Measurements from ENCODE around the gene SLC7A9.
"Not testable (repeated sequence)": the region's sequence is repeated elsewhere in the genome, so short reads cannot be mapped to it uniquely, and the experiment has no call there.

SLC7A9 gene

DNA sequence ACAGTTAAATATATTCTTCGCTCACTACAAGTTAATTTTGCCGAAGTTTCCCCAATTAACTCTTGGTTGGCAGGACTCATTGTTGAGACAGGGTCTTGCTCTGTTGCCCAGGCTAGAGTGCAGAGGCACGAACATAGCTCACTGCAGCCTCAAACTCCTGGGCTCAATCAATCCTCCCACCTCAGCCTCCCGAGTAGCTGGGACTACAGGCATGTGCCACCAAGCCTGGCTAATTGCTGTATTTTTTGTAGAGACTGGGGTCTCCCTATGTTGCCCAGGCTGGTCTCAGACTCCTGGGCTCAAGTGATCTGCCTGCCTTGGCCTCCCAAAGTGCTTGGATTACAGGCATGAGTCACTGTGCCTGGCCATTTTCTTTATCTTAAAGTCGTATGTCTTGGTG, 15.7 kb upstream of the SLC7A9 start:
- not testable (repeated sequence) for DNase-seq

DNA sequence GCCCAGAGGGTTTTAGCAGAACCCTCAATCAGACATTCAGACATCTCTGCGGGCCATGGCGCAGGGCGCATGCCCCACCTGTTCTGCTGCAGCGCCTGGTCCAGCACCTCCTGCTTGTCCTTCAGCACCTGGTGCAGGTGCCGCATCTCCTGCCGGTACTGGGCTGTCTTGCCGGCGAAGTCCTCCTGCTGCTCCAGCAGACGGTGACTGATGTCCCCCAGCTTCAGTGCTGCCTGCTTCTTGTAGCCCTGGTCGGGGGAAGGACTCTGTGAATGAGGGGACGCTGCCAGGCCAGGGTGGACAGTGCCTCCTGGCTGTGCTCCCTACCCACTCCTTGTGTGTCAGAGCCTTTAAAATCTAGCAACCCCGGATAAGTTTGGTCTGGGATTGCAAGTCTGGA, 12.2 kb upstream of the SLC7A9 start:
- no peak for DNase-seq

DNA sequence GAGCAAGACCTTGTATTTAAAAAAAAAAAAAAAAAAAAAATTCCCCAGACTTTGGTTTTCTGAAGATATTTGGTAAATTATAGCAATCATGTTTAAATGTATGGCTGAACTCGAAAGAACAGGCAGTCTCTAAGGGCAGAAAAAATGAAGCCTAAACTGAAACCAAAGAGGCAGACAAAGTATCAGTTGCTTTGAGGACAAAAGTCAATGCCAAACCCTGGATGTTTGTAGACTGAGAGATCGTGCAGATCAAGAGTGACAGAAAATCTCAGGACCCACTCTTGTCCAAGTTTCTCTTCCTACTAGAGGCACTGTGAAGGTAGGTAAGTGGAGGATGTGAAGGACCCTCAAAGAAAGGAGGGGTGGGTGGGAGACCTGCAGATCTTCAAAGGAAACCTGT, 11.1 kb upstream of the SLC7A9 start:
- no peak for DNase-seq

- no peak for DNase-seq
Observed at GRCh38 chr19:32879741-32880140, 10.2 kb upstream of the SLC7A9 start.

- no peak for DNase-seq
Observed at GRCh38 chr19:32878988-32879387, 9.4 kb upstream of the SLC7A9 start.

GRCh38 chr19:32877977-32878745, 8.6 kb upstream of the SLC7A9 start:
- no peak for DNase-seq

DNA sequence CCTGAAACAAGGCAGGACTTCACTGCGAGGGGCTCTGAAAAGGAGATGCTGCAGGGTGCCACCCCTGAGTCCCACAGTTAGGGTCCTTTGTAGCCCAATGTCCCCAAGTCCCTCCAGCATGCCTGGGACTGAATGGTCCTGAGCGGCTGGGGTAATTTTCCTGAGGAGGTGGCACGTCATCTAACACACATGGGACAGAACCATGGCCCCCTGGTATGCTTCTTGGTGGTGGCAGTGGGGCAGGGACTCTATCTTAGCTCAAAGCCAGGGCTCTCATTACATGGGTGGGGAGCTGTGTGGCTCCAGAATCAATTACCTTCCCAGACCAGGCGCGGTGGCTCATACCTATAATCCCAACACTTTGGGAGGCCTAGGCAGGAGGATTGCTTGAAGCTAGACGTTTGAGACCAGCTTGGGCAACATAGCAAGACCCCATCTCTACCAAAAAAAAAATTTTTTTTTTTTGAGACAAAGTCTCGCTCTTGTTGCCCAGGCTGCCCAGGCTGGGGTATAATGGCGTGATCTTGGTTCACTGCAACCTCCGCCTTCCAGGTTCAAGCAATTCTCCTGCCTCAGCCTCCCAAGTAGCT, 7.9 kb upstream of the SLC7A9 start:
- DNase-seq = no peak

- DNase-seq = no peak
Observed at GRCh38 chr19:32876919-32877285, 7.3 kb upstream of the SLC7A9 start.

- no peak for DNase-seq
Observed at GRCh38 chr19:32876236-32876918, 6.8 kb upstream of the SLC7A9 start.

DNA sequence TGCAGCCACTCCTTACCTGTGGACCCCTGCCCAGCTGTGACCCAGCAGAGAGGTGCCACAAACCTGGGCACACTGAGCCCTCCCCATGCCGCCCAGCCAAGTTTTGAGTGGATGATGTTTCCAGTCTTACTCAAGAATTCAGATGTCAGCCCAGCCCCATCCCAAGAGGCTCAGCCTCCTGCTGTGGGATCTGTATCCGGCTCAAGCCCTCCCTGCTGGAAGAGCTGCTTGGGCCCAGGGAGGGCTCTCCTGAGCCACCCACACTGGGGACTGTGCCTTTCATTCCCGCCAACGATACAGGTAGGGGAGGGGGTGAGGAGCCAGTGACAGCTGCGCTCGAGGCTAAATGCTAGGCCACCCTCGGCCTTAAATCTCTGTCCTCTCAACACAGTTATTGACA, 5.9 kb upstream of the SLC7A9 start:
- DNase-seq = no peak

- no peak for DNase-seq
Observed at GRCh38 chr19:32874605-32875004, 5.0 kb upstream of the SLC7A9 start.

DNA sequence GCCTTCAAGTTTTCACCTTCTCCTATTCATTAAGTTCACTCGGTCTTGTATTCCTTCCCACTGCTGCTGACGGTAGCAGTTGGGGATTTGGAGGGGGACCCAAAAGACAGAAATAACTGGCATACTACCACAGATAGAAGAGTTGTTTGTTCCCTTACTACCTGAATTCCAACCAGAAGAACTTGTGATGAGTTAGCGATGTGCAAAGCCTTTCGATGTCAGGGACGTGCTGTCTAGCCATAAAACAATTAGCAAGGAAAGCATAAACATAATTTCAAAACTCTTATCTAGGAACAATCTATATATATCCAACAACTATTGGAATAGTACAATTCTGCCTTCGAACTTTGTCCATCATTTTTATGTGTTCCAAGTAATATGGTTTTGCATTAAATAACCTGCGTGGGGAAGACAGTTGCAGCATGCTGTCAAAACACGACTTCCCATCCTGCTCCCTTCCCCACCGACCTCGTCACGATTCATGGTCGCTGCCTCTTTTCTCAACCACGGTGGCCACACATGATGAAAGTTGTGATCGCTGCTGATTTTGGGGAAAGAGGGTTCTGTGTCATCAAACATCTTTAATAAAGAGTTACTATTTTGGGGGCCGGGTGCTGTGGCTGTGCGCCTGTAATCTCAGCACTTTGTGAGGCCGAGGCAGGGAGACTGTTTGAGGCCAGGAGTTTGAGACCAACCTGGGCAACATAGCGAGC, 3.8 kb upstream of the SLC7A9 start:
- DNase-seq = no peak

GRCh38 chr19:32872391-32872790, 2.8 kb upstream of the SLC7A9 start:
- DNase-seq = no peak

- DNase-seq = no peak
Observed at GRCh38 chr19:32870981-32871451, 1.4 kb upstream of the SLC7A9 start.

DNA sequence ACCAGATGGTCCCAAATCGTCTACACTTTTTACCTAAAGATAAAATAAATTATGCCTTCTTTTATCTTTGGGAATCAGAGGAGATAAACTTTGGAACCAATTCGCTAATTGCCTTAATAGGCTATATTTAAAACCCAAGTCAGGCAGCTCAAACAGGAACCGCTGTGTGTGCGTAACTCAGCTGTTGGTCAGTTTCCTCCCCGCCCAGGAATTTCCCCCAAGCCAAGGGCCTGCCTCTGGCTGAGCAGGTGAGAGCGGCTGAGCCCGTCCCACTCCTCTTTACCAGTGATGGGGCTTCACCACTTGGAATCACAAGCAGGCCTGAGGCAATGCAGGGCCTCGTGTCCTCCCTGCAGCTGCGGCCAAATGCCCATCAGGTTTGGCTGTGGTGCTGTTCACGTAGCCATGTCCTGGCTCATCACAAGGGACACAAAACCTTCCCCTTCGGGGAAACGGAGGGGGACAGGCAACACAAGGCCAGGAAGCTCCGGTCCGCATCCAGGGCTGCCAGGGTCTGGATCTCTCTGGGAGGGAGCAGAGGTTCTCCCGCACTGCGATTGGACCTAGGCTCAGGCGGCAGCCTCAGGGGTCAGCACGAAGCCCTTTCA, 503 bp upstream of the SLC7A9 start:
- DNase-seq = no peak

DNA sequence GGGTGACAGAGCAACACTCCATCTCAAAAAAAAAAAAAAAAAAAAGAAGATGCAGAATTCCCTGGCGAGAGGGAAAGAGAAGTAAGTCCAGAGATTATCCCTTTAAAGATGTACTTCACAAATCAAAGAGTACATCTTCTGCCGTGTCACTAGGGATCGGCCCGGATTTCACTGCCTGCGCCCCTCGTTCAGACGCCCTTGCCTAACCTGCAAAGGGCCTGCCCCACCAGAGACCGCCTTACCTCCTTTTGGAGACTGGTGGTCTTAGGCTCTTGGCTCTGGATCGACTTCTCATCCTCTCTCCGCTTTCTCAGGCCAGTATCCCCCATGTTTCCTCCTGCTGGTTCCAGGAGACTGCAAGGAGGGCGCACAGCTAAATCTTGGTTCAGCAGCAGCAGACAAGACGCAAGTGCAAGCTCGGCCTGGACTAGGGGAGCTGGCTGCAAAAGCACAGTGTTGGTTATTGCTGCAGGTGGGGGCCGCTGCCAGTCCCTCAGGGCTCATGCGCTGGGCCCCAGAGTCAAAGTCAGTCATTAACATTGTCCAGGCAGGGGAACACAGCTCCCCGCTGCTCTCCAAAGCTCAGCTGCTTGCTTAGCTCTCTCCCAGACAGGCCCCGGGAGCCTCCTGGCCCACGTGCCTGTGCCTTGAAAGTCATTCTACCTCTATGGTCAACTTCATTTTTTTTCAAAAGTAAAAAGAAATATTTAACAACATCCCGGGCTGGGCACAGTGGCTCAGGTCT, 1.2 kb downstream of the SLC7A9 start:
- DNase-seq = no peak

DNA sequence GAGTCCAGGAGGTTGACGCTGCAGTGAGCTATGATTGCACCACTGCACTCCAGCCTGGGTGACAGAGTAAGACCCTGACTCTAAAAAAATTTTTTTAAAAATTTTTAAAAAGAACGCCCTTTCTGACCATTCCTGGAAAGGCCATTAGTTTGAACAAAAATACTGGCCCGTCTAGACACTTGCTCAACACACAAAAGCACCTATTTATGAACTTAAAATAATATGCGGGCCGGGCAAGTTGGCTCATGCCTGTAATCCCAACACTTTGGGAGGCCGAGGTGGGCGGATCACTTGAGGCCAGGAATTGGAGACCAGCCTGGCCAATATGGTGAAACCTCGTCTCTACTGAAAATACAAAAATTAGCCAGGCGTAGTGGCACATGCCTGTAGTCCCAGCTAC, 2.1 kb downstream of the SLC7A9 start:
- not testable (repeated sequence) for DNase-seq

- no peak for DNase-seq
Observed at GRCh38 chr19:32866564-32867265, 2.9 kb downstream of the SLC7A9 start.

DNA sequence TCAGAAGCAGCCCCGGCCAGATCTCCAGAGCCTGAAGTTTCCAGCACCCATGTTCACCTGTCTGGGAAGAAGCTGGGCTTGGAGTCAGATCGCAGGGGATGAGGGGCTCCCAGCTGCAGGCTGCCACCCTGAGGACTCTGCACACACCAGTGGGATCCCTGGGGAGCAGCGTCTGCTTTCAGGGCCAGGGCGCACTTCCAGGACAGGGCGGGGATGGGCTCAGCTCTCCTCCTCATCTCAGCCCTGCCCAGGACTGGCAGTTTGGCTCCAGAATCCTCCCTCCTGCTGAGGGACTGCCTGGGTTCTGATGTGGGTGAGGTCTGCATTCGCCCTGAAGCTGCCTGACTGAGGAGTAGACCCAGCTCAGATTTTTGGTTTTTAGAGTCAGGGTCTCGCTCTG, 3.5 kb downstream of the SLC7A9 start:
- DNase-seq = no peak

- DNase-seq = no peak
Observed at GRCh38 chr19:32865326-32865725, 4.2 kb downstream of the SLC7A9 start.
